ENCODE results near the gene CEP72.

DNA sequence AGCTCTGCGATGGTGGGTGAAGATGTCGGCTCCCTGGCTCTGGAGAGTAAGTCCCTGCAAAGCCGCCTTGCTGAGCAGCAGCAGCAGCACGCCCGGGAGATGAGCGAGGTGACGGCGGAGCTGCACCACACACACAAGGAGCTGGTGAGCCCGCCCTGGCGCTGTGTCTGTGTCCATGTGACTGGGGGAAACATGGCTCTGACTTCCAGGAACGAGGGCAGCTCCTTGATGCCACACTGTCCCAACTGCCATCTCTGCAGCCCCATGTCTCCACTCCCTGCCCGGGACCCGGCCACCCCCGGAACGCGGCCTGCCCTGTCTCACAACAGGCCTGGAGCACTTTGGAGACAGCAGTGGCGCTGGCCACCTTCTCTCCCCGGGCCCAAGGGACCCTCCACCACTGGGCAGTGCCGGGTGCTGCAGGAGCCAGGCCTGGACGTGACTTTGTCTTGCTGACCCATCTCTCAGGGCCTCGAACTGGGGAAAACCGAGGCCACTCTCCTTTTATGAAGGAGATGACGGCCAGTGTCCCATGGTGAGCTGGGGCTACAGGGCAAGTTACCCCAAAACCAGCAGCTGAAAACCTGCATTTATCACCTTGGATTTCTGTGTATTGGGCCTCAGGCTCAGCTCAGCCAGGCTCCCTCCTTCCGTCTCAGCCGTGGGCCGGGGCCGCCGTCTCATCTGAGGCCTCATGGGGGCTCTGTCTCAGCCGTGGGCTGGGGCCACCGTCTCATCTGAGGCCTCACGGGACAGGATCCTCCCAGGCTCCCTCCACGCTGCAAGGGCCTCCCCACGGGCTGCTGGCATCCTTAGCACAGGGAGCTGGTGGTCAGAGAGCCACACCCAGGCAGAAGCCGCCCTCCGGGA is 28.6 kb downstream of the CEP72 start:
- TF ChIP-seq CTCF (optimal IDR thresholded peaks at IDR 0.05 in 1 of 3, IDR thresholded peaks at IDR 0.05 in 1 of 3, conservative IDR thresholded peaks at IDR 0.05 in 1 of 3; ENCODE audit: extremely low read depth in 1 of 3, insufficient read depth in 2 of 3, low read length in 3 of 3) = no peak
- TF ChIP-seq EZH2 (IDR thresholded peaks at IDR 0.05; ENCODE audit: low read length) = no peak

All from keratinocyte (primary cell).